Activated CD4-positive, alpha-beta T cell treated with anti-CD3 and anti-CD28 coated beads, Interleukin-2, amount 50 U/mL, for 24 hours (primary cell): ENCODE measurements around the gene PANK1.
"Not testable (repeated sequence)": the region's sequence is repeated elsewhere in the genome, so short reads cannot be mapped to it uniquely, and the experiment has no call there.

ENCODE experiments used
- DNase-seq, 2 donors: peaks; one replicate each; pipeline ENCODE4 v3.0.0-alpha.2; 2020; ENCODE audit warnings: low read depth in 1 of 2, low spot score in 1 of 2

Gene PANK1

GRCh38 chr10:89622151-89622550, 22.9 kb downstream of the PANK1 start:
- no peak for DNase-seq

- DNase-seq: no peak
Measured at GRCh38 chr10:89621438-89621837, 23.6 kb downstream of the PANK1 start.

- DNase-seq: not testable (repeated sequence)
Measured at GRCh38 chr10:89620296-89620695, 24.7 kb downstream of the PANK1 start.

GRCh38 chr10:89615824-89616223, 29.2 kb downstream of the PANK1 start:
- no peak for DNase-seq

- DNase-seq: no peak
Measured at GRCh38 chr10:89615112-89615511, 29.9 kb downstream of the PANK1 start.

GRCh38 chr10:89613582-89613981, 31.5 kb downstream of the PANK1 start:
- DNase-seq: no peak

- DNase-seq: no peak
Measured at GRCh38 chr10:89611282-89611681, 33.8 kb downstream of the PANK1 start.

- DNase-seq: no peak
Measured at GRCh38 chr10:89609833-89610346, 35.2 kb downstream of the PANK1 start.

GRCh38 chr10:89604200-89604599, 40.8 kb downstream of the PANK1 start:
- DNase-seq: no peak

GRCh38 chr10:89602919-89603318, 42.1 kb downstream of the PANK1 start:
- DNase-seq: no peak

GRCh38 chr10:89601728-89602361, 43.2 kb downstream of the PANK1 start:
- no peak for DNase-seq

GRCh38 chr10:89600041-89600440, 45.0 kb downstream of the PANK1 start:
- no peak for DNase-seq

GRCh38 chr10:89593043-89593442, 52.0 kb downstream of the PANK1 start:
- no peak for DNase-seq

- no peak for DNase-seq
Measured at GRCh38 chr10:89592539-89592938, 52.5 kb downstream of the PANK1 start.

- no peak for DNase-seq
Measured at GRCh38 chr10:89591796-89592271, 53.2 kb downstream of the PANK1 start.

- DNase-seq: no peak
Measured at GRCh38 chr10:89591111-89591795, 53.8 kb downstream of the PANK1 start.

GRCh38 chr10:89590326-89590725, 54.7 kb downstream of the PANK1 start:
- no peak for DNase-seq

GRCh38 chr10:89589101-89589720, 55.8 kb downstream of the PANK1 start:
- no peak for DNase-seq

- DNase-seq: no peak
Measured at GRCh38 chr10:89588671-89589070, 56.4 kb downstream of the PANK1 start.

- DNase-seq: no peak
Measured at GRCh38 chr10:89582022-89582421, 63.0 kb downstream of the PANK1 start.

- DNase-seq: no peak
Measured at GRCh38 chr10:89580243-89580642, 64.8 kb downstream of the PANK1 start.

GRCh38 chr10:89576696-89577095, 68.3 kb downstream of the PANK1 start:
- DNase-seq: no peak
